Measurements from ENCODE around the gene GLUL. TPM values are rescaled to one million over a fixed set of nuclear protein-coding genes. Genes with fewer than 3 reads are reported as not detected.

The GLUL gene
- total and polyA plus RNA-seq, 2 donors, result 304 to 1,565 TPM

GRCh38 chr1:182368358-182368757 is 23.2 kb downstream of the GLUL start:
- no peaks in the 10 kb centered on the region for H3K36me3 ChIP-seq (ENCODE audit: insufficient read depth)
- no peak overlapping the region for H3K4me3 ChIP-seq (ENCODE audit: low read depth, low read length)
- 70% methylated on average over 4 of the region's 4 CpGs for WGBS
- H3K4me1 ChIP-seq (ENCODE audit: insufficient read depth), result no peaks in the 10 kb centered on the region
- DNase-seq (ENCODE audit: extremely low spot score), result no peak
- H3K27ac ChIP-seq (ENCODE audit: low read depth), result no peak overlapping the region

GRCh38 chr1:182367926-182368325 is 23.7 kb downstream of the GLUL start:
- no peak overlapping the region for H3K27ac ChIP-seq (ENCODE audit: low read depth)
- peak; percentile 33 for DNase-seq (ENCODE audit: extremely low spot score)
- H3K4me3 ChIP-seq (ENCODE audit: low read depth, low read length), result no peak overlapping the region
- H3K36me3 ChIP-seq (ENCODE audit: insufficient read depth), result no peaks in the 10 kb centered on the region
- WGBS, result 67% methylated on average over 2 of the region's 2 CpGs
- H3K4me1 ChIP-seq (ENCODE audit: insufficient read depth), result no peaks in the 10 kb centered on the region

GRCh38 chr1:182366596-182366995 is 25.0 kb downstream of the GLUL start:
- H3K4me3 ChIP-seq (ENCODE audit: low read depth, low read length), result no peak overlapping the region
- no peak for DNase-seq (ENCODE audit: extremely low spot score)
- H3K4me1 ChIP-seq (ENCODE audit: insufficient read depth), result no peaks in the 10 kb centered on the region
- WGBS, result 98% methylated on average over 2 of the region's 2 CpGs
- H3K36me3 ChIP-seq (ENCODE audit: insufficient read depth), result no peaks in the 10 kb centered on the region
- H3K27ac ChIP-seq (ENCODE audit: low read depth), result no peak overlapping the region

- no peak overlapping the region for H3K4me3 ChIP-seq (ENCODE audit: low read depth, low read length)
- H3K27ac ChIP-seq (ENCODE audit: low read depth), result no peak overlapping the region
- no peaks in the 10 kb centered on the region for H3K36me3 ChIP-seq (ENCODE audit: insufficient read depth)
- no peak for DNase-seq (ENCODE audit: extremely low spot score)
- no peaks in the 10 kb centered on the region for H3K4me1 ChIP-seq (ENCODE audit: insufficient read depth)
- WGBS, result 68% methylated on average over 7 of the region's 7 CpGs
Measured at GRCh38 chr1:182359645-182360044, 31.9 kb downstream of the GLUL start.

GRCh38 chr1:182357913-182358312 is 33.7 kb downstream of the GLUL start:
- Histone ChIP-seq H3K36me3 (ENCODE audit: insufficient read depth) (no peaks in the 10 kb centered on the region), H3K27ac (ENCODE audit: low read depth) (no peak overlapping the region), H3K4me1 (ENCODE audit: insufficient read depth) (no peaks in the 10 kb centered on the region), H3K4me3 (ENCODE audit: low read depth, low read length) (no peak overlapping the region)
- DNase-seq (ENCODE audit: extremely low spot score), result no peak
- WGBS, result 84% methylated on average over 4 of the region's 4 CpGs

- WGBS, result 80% methylated on average over 2 of the region's 2 CpGs
- H3K4me1 ChIP-seq (ENCODE audit: insufficient read depth), result no peaks in the 10 kb centered on the region
- no peak overlapping the region for H3K27ac ChIP-seq (ENCODE audit: low read depth)
- DNase-seq (ENCODE audit: extremely low spot score), result no peak
- H3K4me3 ChIP-seq (ENCODE audit: low read depth, low read length), result no peak overlapping the region
- H3K36me3 ChIP-seq (ENCODE audit: insufficient read depth), result no peaks in the 10 kb centered on the region
Measured at GRCh38 chr1:182357171-182357570, 34.4 kb downstream of the GLUL start.

- no peak overlapping the region for H3K4me3 ChIP-seq (ENCODE audit: low read depth, low read length)
- WGBS, result 70% methylated on average over 2 of the region's 2 CpGs
- no peak overlapping the region for H3K27ac ChIP-seq (ENCODE audit: low read depth)
- no peaks in the 10 kb centered on the region for H3K4me1 ChIP-seq (ENCODE audit: insufficient read depth)
- no peak for DNase-seq (ENCODE audit: extremely low spot score)
- no peaks in the 10 kb centered on the region for H3K36me3 ChIP-seq (ENCODE audit: insufficient read depth)
Measured at GRCh38 chr1:182355723-182356098, 35.9 kb downstream of the GLUL start.

- Histone ChIP-seq H3K36me3 (ENCODE audit: insufficient read depth) (no peaks in the 10 kb centered on the region), H3K4me1 (ENCODE audit: insufficient read depth) (no peaks in the 10 kb centered on the region), H3K4me3 (ENCODE audit: low read depth, low read length) (no peak overlapping the region), H3K27ac (ENCODE audit: low read depth) (no peak overlapping the region)
- 73% methylated on average over 1 of the region's 1 CpG for WGBS
- no peak for DNase-seq (ENCODE audit: extremely low spot score)
Measured at GRCh38 chr1:182351790-182352364, 39.7 kb downstream of the GLUL start.

GRCh38 chr1:182350839-182351238 is 40.8 kb downstream of the GLUL start:
- Histone ChIP-seq H3K4me3 (ENCODE audit: low read depth, low read length) (no peak overlapping the region), H3K4me1 (ENCODE audit: insufficient read depth) (no peaks in the 10 kb centered on the region), H3K27ac (ENCODE audit: low read depth) (no peak overlapping the region), H3K36me3 (ENCODE audit: insufficient read depth) (no peaks in the 10 kb centered on the region)
- DNase-seq (ENCODE audit: extremely low spot score), result no peak
- 91% methylated on average over 2 of the region's 2 CpGs for WGBS

- Histone ChIP-seq H3K36me3 (ENCODE audit: insufficient read depth) (no peaks in the 10 kb centered on the region), H3K4me1 (ENCODE audit: insufficient read depth) (no peaks in the 10 kb centered on the region), H3K27ac (ENCODE audit: low read depth) (no peak overlapping the region), H3K4me3 (ENCODE audit: low read depth, low read length) (no peak overlapping the region)
- DNase-seq (ENCODE audit: extremely low spot score), result no peak
- 72% methylated on average over 6 of the region's 6 CpGs for WGBS
Measured at GRCh38 chr1:182348961-182349747, 42.4 kb downstream of the GLUL start.

GRCh38 chr1:182347019-182347418 is 44.6 kb downstream of the GLUL start:
- Histone ChIP-seq H3K4me3 (ENCODE audit: low read depth, low read length) (no peak overlapping the region), H3K4me1 (ENCODE audit: insufficient read depth) (no peaks in the 10 kb centered on the region), H3K36me3 (ENCODE audit: insufficient read depth) (no peaks in the 10 kb centered on the region), H3K27ac (ENCODE audit: low read depth) (no peak overlapping the region)
- 82% methylated on average over 5 of the region's 5 CpGs for WGBS
- no peak for DNase-seq (ENCODE audit: extremely low spot score)

GRCh38 chr1:182340233-182341058 is 51.1 kb downstream of the GLUL start:
- Histone ChIP-seq H3K27ac (ENCODE audit: low read depth) (no peak overlapping the region), H3K4me3 (ENCODE audit: low read depth, low read length) (no peak overlapping the region), H3K36me3 (ENCODE audit: insufficient read depth) (no peaks in the 10 kb centered on the region), H3K4me1 (ENCODE audit: insufficient read depth) (peaks cover 2% of the 10 kb centered on the region)
- 80% methylated on average over 10 of the region's 10 CpGs for WGBS
- DNase-seq (ENCODE audit: extremely low spot score), result no peak

GRCh38 chr1:182339684-182340083 is 51.9 kb downstream of the GLUL start:
- 96% methylated on average over 8 of the region's 8 CpGs for WGBS
- H3K36me3 ChIP-seq (ENCODE audit: insufficient read depth), result no peaks in the 10 kb centered on the region
- no peak overlapping the region for H3K4me3 ChIP-seq (ENCODE audit: low read depth, low read length)
- H3K4me1 ChIP-seq (ENCODE audit: insufficient read depth), result peaks cover 2% of the 10 kb centered on the region
- H3K27ac ChIP-seq (ENCODE audit: low read depth), result no peak overlapping the region
- no peak for DNase-seq (ENCODE audit: extremely low spot score)

All from urinary bladder (tissue), 4 donors.